Esophagus squamous epithelium (tissue), 5 donors: ENCODE results near the gene CST3. TPM values are rescaled to one million over a fixed set of nuclear protein-coding genes. Genes with fewer than 3 reads are reported as not detected.

ENCODE experiments used
- DNase-seq: peaks from one replicate; lab custom pipeline; 2025; lab: John Stamatoyannopoulos, UW
- H3K27ac ChIP-seq, 4 donors: fragments of 200-600 bp; sonication (generic); one replicate each; pipeline ENCODE4 v1.5.1; 2016 to 2019; ENCODE audit warnings: mild to moderate bottlenecking in 1 of 4
- H3K27me3 ChIP-seq, 4 donors: fragments of 200-600 bp; sonication (generic); 1 replicate in 3 of 4; 2 replicates in 1 of 4; pipeline versions ENCODE4 v1.5.1 to v1.6.0; 2017 to 2021; ENCODE audit warnings: antibody characterized with exemption in 1 of 4
- H3K36me3 ChIP-seq, 3 donors: fragments of 200-600 bp; sonication (generic); one replicate each; pipeline ENCODE4 v1.5.1; 2016 to 2019
- H3K4me1 ChIP-seq, 3 donors: fragments of 200-600 bp; sonication (generic); one replicate each; pipeline ENCODE4 v1.5.1; 2017 to 2019
- H3K4me3 ChIP-seq, 4 donors: fragments of 200-600 bp; sonication (generic); 1 replicate in 3 of 4; 2 replicates in 1 of 4; pipeline ENCODE4 v1.5.1; 2016 to 2019; ENCODE audit warnings: mild to moderate bottlenecking in 2 of 4, moderate library complexity in 1 of 4
- H3K9me3 ChIP-seq, 3 donors: fragments of 200-600 bp; sonication (generic); one replicate each; pipeline ENCODE4 v1.5.1; 2016 to 2019
- CTCF ChIP-seq, 6 experiments: fragments of 450-650 bp in 4 of 6; fragments of 200-600 bp in 2 of 6; sonication (generic) in 2 of 6; IDR thresholded peaks; one replicate each; pipeline ENCODE4 v1.5.1; 2016 to 2019; ENCODE audit warnings: antibody characterized with exemption in 6 of 6, mild to moderate bottlenecking in 4 of 6, moderate library complexity in 4 of 6
- POLR2A ChIP-seq, 4 donors: fragments of 450-650 bp; IDR thresholded peaks; one replicate each; pipeline ENCODE4 v1.6.1; 2017; ENCODE audit warnings: antibody characterized with exemption in 4 of 4, mild to moderate bottlenecking in 4 of 4, moderate library complexity in 3 of 4
- WGBS, 2 donors: methylation state at CpG; one replicate each; pipeline ENCODE4 v1.1.5; 2018; 5-methylcytosine and 5-hydroxymethylcytosine counted together
- intact Hi-C: fragments of 100-400 bp; cut with DNase I; formaldehyde crosslinking; loops from one replicate; pipeline ENCODE4 v1.15.0; 2022
- total RNA-seq, 4 donors: library from RNA; depleted of rRNA; stranded (reverse); fragments of >200 nt; gene quantifications; one replicate each; pipeline ENCODE4 v1.1.0, GENCODE V29; 2016
- donor health status: DM: yes; HTN: yes; CAD: no.

The CST3 gene
- total RNA-seq, 4 donors from 2014 or later, result 323 to 899 (median 600) TPM

GRCh38 chr20:23585449-23585807, 52.3 kb downstream of the CST3 start:
- TF ChIP-seq CTCF (IDR thresholded peaks at IDR 0.05), result no peak
- no peak for TF ChIP-seq POLR2A (IDR thresholded peaks at IDR 0.05)
- intact Hi-C loops, result no loop called here
- DNase-seq, result no peak

GRCh38 chr20:23584434-23585199, 53.1 kb downstream of the CST3 start:
- Histone ChIP-seq H3K9me3 (no peaks in the 10 kb centered on the region), H3K4me3 (no peak overlapping the region), H3K4me1 (peaks cover 3 to 69% (median 3%) of the 10 kb centered on the region in 3 donors), H3K27ac (no peak overlapping the region), H3K27me3 (no peaks in the 10 kb centered on the region), H3K36me3 (no peaks in the 10 kb centered on the region)
- 37 to 66% methylated on average over 3 to 4 of the region's 5 CpGs for WGBS, 2 donors
- no peak for DNase-seq
- no peak for TF ChIP-seq CTCF (IDR thresholded peaks at IDR 0.05)
- TF ChIP-seq POLR2A (IDR thresholded peaks at IDR 0.05), result no peak
- intact Hi-C loops, result no loop called here

More at GRCh38 chr20:23585449-23585807, 52.3 kb downstream of the CST3 start:
- 70 to 82% methylated on average over 3 to 4 of the region's 5 CpGs for WGBS, 2 donors
- no peak overlapping the region for H3K27ac ChIP-seq
- no peak overlapping the region for H3K4me3 ChIP-seq
- H3K36me3 ChIP-seq, result no peaks in the 10 kb centered on the region
- H3K27me3 ChIP-seq, result no peaks in the 10 kb centered on the region
- H3K9me3 ChIP-seq, result no peaks in the 10 kb centered on the region
- H3K4me1 ChIP-seq, result peaks cover 3 to 69% (median 3%) of the 10 kb centered on the region in 3 donors

Other genes with a start within 250 kb of the CST3 start
- 10 to 100 TPM in 1 of 4 donors, 1 to 10 TPM in 3; 7.7 to 16.0 (median 8.7) TPM for gene NAPB, start 216.5 kb downstream of the CST3 start, total RNA-seq
- gene CSTL1, start 198.3 kb downstream of the CST3 start, total RNA-seq, result not detected
- not detected for gene CST11, start 185.1 kb downstream of the CST3 start, total RNA-seq
- not detected for gene CST8, start 146.8 kb downstream of the CST3 start, total RNA-seq
- not detected for gene CST9L, start 69.5 kb downstream of the CST3 start, total RNA-seq
- gene CST9, start 32.0 kb downstream of the CST3 start, total RNA-seq, result not detected
- not detected for gene CST4, start 51.1 kb upstream of the CST3 start, total RNA-seq
- gene CST1, start 113.0 kb upstream of the CST3 start, total RNA-seq, result not detected
- gene CST2, start 188.8 kb upstream of the CST3 start, total RNA-seq, result not detected
- not detected for gene CST5, start 241.8 kb upstream of the CST3 start, total RNA-seq